IMR-90 (cell line): Measurements from ENCODE around the gene IL23R. TPM values are rescaled to one million over a fixed set of nuclear protein-coding genes. Genes with fewer than 3 reads are reported as not detected.

Source experiments
- ATAC-seq: fragments of 200-7000 bp; cut with Tn5 transposase; 2 replicates; pipeline ENCODE4 v1.9.1; 2020; ENCODE audit warnings: low read depth, mild to moderate bottlenecking, moderate library complexity
- BruUV-seq: library from RNA; stranded (reverse); fragments of 400-500 nt; replicated peaks from 2 replicates; lab custom pipeline; 2021; lab: Mats Ljungman, UMichigan
- CTCF ChIA-PET: fragments of 300-600 bp; formaldehyde crosslinking; extraction: SDS; loops from one replicate; lab custom pipeline; 2021; ENCODE audit warnings: antibody characterized with exemption; lab: Yijun Ruan, JAX
- POLR2A ChIA-PET: fragments of 300-600 bp; sonication (Branson Sonifier 250); formaldehyde crosslinking; loops from one replicate; lab custom pipeline; 2022; ENCODE audit warnings: antibody characterized with exemption; ENCODE audit not compliant: unreplicated experiment; lab: Charles Lee
- DNase-seq: peaks from one replicate; pipeline ENCODE4 v3.0.0; 2013
- H2AFZ ChIP-seq: replicated peaks from 2 replicates; pipeline ENCODE3; 2013; ENCODE audit warnings: low read length, mild to moderate bottlenecking; ENCODE audit not compliant: poor library complexity
- H2AK5ac ChIP-seq: 2 replicates; pipeline ENCODE4 v1.6.1; 2013; ENCODE audit warnings: low read depth, low read length, inconsistent platforms
- H2AK9ac ChIP-seq: replicated peaks from 2 replicates; pipeline ENCODE3; 2013; ENCODE audit warnings: mild to moderate bottlenecking, low read depth, low read length, moderate library complexity; ENCODE audit not compliant: poor library complexity
- H2BK120ac ChIP-seq: 2 replicates; pipeline ENCODE4 v1.6.1; 2013; ENCODE audit warnings: low read depth, low read length, inconsistent platforms
- H2BK15ac ChIP-seq: 3 replicates; pipeline ENCODE4 v1.6.1; 2013; ENCODE audit warnings: low read depth, low read length, inconsistent platforms
- H2BK20ac ChIP-seq: 2 replicates; pipeline ENCODE4 v1.6.1; 2013; ENCODE audit warnings: low read depth, mild to moderate bottlenecking, inconsistent platforms, low read length, moderate library complexity
- H2BK5ac ChIP-seq: 2 replicates; pipeline ENCODE4 v1.6.1; 2013; ENCODE audit warnings: mild to moderate bottlenecking, low read depth, low read length, inconsistent platforms; ENCODE audit not compliant: poor library complexity, severe bottlenecking
- H3K14ac ChIP-seq: replicated peaks from 2 replicates; pipeline ENCODE4 v1.6.1; 2013; ENCODE audit warnings: low read depth, low read length, inconsistent platforms
- H3K18ac ChIP-seq: 2 replicates; pipeline ENCODE4 v1.6.1; 2013; ENCODE audit warnings: low read depth, low read length, control low read depth
- H3K23ac ChIP-seq: 2 replicates; pipeline ENCODE4 v1.6.1; 2013; ENCODE audit warnings: low read depth, low read length, inconsistent platforms
- H3K27ac ChIP-seq: 2 replicates; pipeline ENCODE4 v1.5.1; 2013; ENCODE audit warnings: mild to moderate bottlenecking, control low read depth, low read length; ENCODE audit not compliant: insufficient read depth
- H3K27me3 ChIP-seq: 2 replicates; pipeline ENCODE4 v1.6.1; 2013; ENCODE audit warnings: low read length; ENCODE audit not compliant: control insufficient read depth, insufficient read depth
- H3K36me3 ChIP-seq: 2 replicates; pipeline ENCODE4 v1.6.1; 2013; ENCODE audit warnings: low read length, mixed read lengths; ENCODE audit not compliant: control insufficient read depth, insufficient read depth
- H3K4ac ChIP-seq: 2 replicates; pipeline ENCODE4 v1.6.1; 2013; ENCODE audit warnings: low read depth, low read length, inconsistent platforms
- H3K4me1 ChIP-seq: 2 replicates; pipeline ENCODE4 v1.6.1; 2013; ENCODE audit warnings: low read length, mixed read lengths; ENCODE audit not compliant: control insufficient read depth, insufficient read depth
- H3K4me2 ChIP-seq: 2 replicates; pipeline ENCODE4 v1.6.1; 2013; ENCODE audit warnings: low read depth, mild to moderate bottlenecking, control low read depth, low read length, moderate library complexity
- H3K4me3 ChIP-seq: 2 replicates; pipeline ENCODE4 v1.5.1; 2013; ENCODE audit warnings: low read depth, mild to moderate bottlenecking, control low read depth, low read length, moderate library complexity; ENCODE audit not compliant: insufficient read depth
- H3K56ac ChIP-seq: 2 replicates; pipeline ENCODE4 v1.6.1; 2013; ENCODE audit warnings: low read length, inconsistent platforms; ENCODE audit not compliant: insufficient read depth; ENCODE audit errors: extremely low read depth
- H3K79me1 ChIP-seq, 2 experiments: 2 replicates each; pipeline ENCODE4 v1.6.1; 2013; ENCODE audit warnings: low read length in 2 of 2, inconsistent platforms in 1 of 2, low read depth in 1 of 2
- H3K9ac ChIP-seq: 2 replicates; pipeline ENCODE4 v1.6.1; 2013; ENCODE audit warnings: low read depth, low read length, control low read depth
- H3K9me1 ChIP-seq: 2 replicates; pipeline ENCODE4 v1.6.1; 2013; ENCODE audit warnings: low read length, inconsistent platforms; ENCODE audit not compliant: insufficient read depth
- H3K9me3 ChIP-seq: 2 replicates; pipeline ENCODE4 v1.6.1; 2013; ENCODE audit warnings: low read length; ENCODE audit not compliant: control insufficient read depth, insufficient read depth
- H4K20me1 ChIP-seq: 2 replicates; pipeline ENCODE4 v1.6.1; 2013; ENCODE audit warnings: low read length, inconsistent platforms; ENCODE audit not compliant: insufficient read depth
- H4K5ac ChIP-seq: 2 replicates; pipeline ENCODE4 v1.6.1; 2013; ENCODE audit warnings: mild to moderate bottlenecking, low read depth, low read length, control low read depth
- H4K8ac ChIP-seq, 2 experiments: 2 replicates each; pipeline ENCODE4 v1.6.1; 2013; ENCODE audit warnings: low read depth in 2 of 2, low read length in 2 of 2, control low read depth in 1 of 2, inconsistent platforms in 1 of 2
- H4K91ac ChIP-seq: 2 replicates; pipeline ENCODE4 v1.6.1; 2013; ENCODE audit warnings: low read depth, low read length, inconsistent platforms; ENCODE audit not compliant: insufficient read depth
- BHLHE40 ChIP-seq: fragments of 150-350 bp; IDR thresholded peaks from 2 replicates; pipeline ENCODE4 v1.6.1; 2016; ENCODE audit warnings: mild to moderate bottlenecking, low read depth, low read length
- CEBPB ChIP-seq: IDR thresholded peaks from 2 replicates; pipeline ENCODE4 v1.6.1; 2012; ENCODE audit warnings: low read depth, low read length, improper control_type of control experiment
- CTCF ChIP-seq: conservative IDR thresholded peaks from 2 replicates; pipeline ENCODE4 v1.5.1; 2012; ENCODE audit warnings: mild to moderate bottlenecking, low read depth, low read length, improper control_type of control experiment
- ELK1 ChIP-seq: fragments of 150-350 bp; IDR thresholded peaks from 2 replicates; pipeline ENCODE4 v1.6.1; 2016; ENCODE audit warnings: low read depth, mild to moderate bottlenecking, low read length, moderate library complexity, borderline replicate concordance
- RCOR1 ChIP-seq: IDR thresholded peaks from 2 replicates; pipeline ENCODE4 v1.6.1; 2012; ENCODE audit warnings: mild to moderate bottlenecking, low read length, improper control_type of control experiment; ENCODE audit not compliant: insufficient replicate concordance
- RFX5 ChIP-seq: IDR thresholded peaks from 2 replicates; pipeline ENCODE4 v1.8.0; 2012; ENCODE audit warnings: low read depth, mild to moderate bottlenecking, low read length, moderate library complexity
- USF2 ChIP-seq: fragments of 150-350 bp; IDR thresholded peaks from 2 replicates; pipeline ENCODE4 v1.6.1; 2017; ENCODE audit warnings: mild to moderate bottlenecking, antibody characterized with exemption, low read length, low read depth
- WGBS, 2 experiments: methylation state at CpG; one replicate each; pipeline versions ENCODE4 v1.1.5 to v1.1.7; 2013; ENCODE audit warnings: missing lambda C conversion rate in 2 of 2; ENCODE audit not compliant: insufficient read length in 1 of 2; ENCODE audit errors: extremely low coverage in 2 of 2; 5-methylcytosine and 5-hydroxymethylcytosine counted together
- dilution Hi-C: fragments of 300-500 bp; cut with HindIII; formaldehyde crosslinking; loops from one replicate; pipeline ENCODE4 v1.14.3; 2018; ENCODE audit warnings: low sequenced_read_pairs; ENCODE audit not compliant: unreplicated experiment
- in situ Hi-C: fragments of 300-500 bp; cut with MboI; formaldehyde crosslinking; loops from 3 replicates; pipeline ENCODE4 v1.14.3; 2019; ENCODE audit warnings: low sequenced_read_pairs, inconsistent platforms, mixed read lengths
- intact Hi-C: fragments of 100-400 bp; cut with micrococcal nuclease; formaldehyde crosslinking; loops from 2 replicates; pipeline ENCODE4 v1.10.0; 2022
- polyA plus RNA-seq, 3 experiments: library from polyadenylated mRNA; depleted of rRNA; stranded (reverse); fragments of >200 nt; gene quantifications; 2 replicates each; pipeline ENCODE4 v1.2.3, GENCODE V29; 2012; ENCODE audit warnings: low replicate concordance in 1 of 3
- total RNA-seq: library from RNA; depleted of rRNA; stranded (reverse); fragments of >200 nt; gene quantifications from 2 replicates; pipeline ENCODE4 v1.2.3, GENCODE V29; 2012

Gene IL23R
- total and polyA plus RNA-seq, 2 of the 4 experiments (the other 2 are of a cell fraction): not detected

GRCh38 chr1:67294836-67295617 lies 128.8 kb downstream of the IL23R start:
- Histone ChIP-seq H3K4me1 (no peaks in the 10 kb centered on the region), H3K4ac (no peak overlapping the region), H3K9me3 (no peaks in the 10 kb centered on the region), H3K27ac (no peak overlapping the region), H3K23ac (no peak overlapping the region), H3K9ac (no peak overlapping the region), H4K91ac (no peak overlapping the region), H3K18ac (no peak overlapping the region), H3K4me3 (no peak overlapping the region), H3K4me2 (no peak overlapping the region), H3K14ac (no peak overlapping the region), H4K8ac (no peak overlapping the region), H2BK120ac (no peak overlapping the region), H3K56ac (no peak overlapping the region), H4K5ac (no peak overlapping the region), H2AK9ac (no peak overlapping the region), H2BK5ac (no peak overlapping the region), H2BK15ac (no peak overlapping the region), H4K20me1 (no peaks in the 10 kb centered on the region), H2AFZ (no peak overlapping the region), H2BK20ac (no peak overlapping the region), H3K36me3 (no peaks in the 10 kb centered on the region), H3K9me1 (no peaks in the 10 kb centered on the region), H3K79me1 (no peaks in the 10 kb centered on the region), H3K27me3 (peaks cover 6% of the 10 kb centered on the region), H2AK5ac (no peak overlapping the region)
- TF ChIP-seq RFX5: no peak
- TF ChIP-seq BHLHE40: no peak
- TF ChIP-seq RCOR1: no peak
- TF ChIP-seq CEBPB: no peak
- TF ChIP-seq ELK1: no peak
- no peak for TF ChIP-seq USF2
- TF ChIP-seq CTCF: no peak
- no CpG with 5 or more reads among the region's 9 CpGs for WGBS, 2 experiments
- ChIA-PET CTCF (interaction anchor here (0.6 kb wide), 1 partner anchor 311 kb away, joined by 4 read pairs; no protein-coding TSS in a partner anchor), POLR2A (no interaction called here)
- dilution Hi-C loops (no loop called here), intact Hi-C loops (no loop called here), in situ Hi-C loops (no loop called here)
- no peak for ATAC-seq
- BruUV-seq: no TSS peak
- no peak for DNase-seq
